GM18909 (cell line): ENCODE results near the gene CAVIN2.

Experiments used
- ATAC-seq: cut with Tn5 transposase; IDR thresholded peaks from one replicate; pipeline ENCODE4 v1.9.1; 2021; ENCODE audit warnings: mild to moderate bottlenecking; ENCODE audit not compliant: unreplicated experiment, poor library complexity

CAVIN2 gene

GRCh38 chr2:191846515-191847476 is at the start of gene CAVIN2:
Gene CAVIN2, minus strand, starts transcription at chr2:191847088. Its CDS starts 163 bp downstream, at chr2:191846925.
- ATAC-seq = peak; percentile 64

GRCh38 chr2:191895743-191896142 is 48.9 kb upstream of the CAVIN2 start:
- ATAC-seq = no peak

- ATAC-seq = no peak
Observed at GRCh38 chr2:191895195-191895594, 48.3 kb upstream of the CAVIN2 start.

- ATAC-seq = no peak
Observed at GRCh38 chr2:191894681-191895147, 47.8 kb upstream of the CAVIN2 start.

GRCh38 chr2:191892391-191892790 is 45.5 kb upstream of the CAVIN2 start:
- no peak for ATAC-seq

- no peak for ATAC-seq
Observed at GRCh38 chr2:191891656-191892055, 44.8 kb upstream of the CAVIN2 start.

- ATAC-seq = no peak
Observed at GRCh38 chr2:191889931-191890330, 43.0 kb upstream of the CAVIN2 start.

- no peak for ATAC-seq
Observed at GRCh38 chr2:191888400-191889166, 41.7 kb upstream of the CAVIN2 start.

GRCh38 chr2:191885650-191886049 is 38.8 kb upstream of the CAVIN2 start:
- ATAC-seq = no peak

- ATAC-seq = no peak
Observed at GRCh38 chr2:191885098-191885497, 38.2 kb upstream of the CAVIN2 start.

- ATAC-seq = no peak
Observed at GRCh38 chr2:191881982-191882816, 35.3 kb upstream of the CAVIN2 start.

GRCh38 chr2:191878548-191879279 is 31.8 kb upstream of the CAVIN2 start:
- ATAC-seq = no peak

- no peak for ATAC-seq
Observed at GRCh38 chr2:191877875-191878274, 31.0 kb upstream of the CAVIN2 start.

GRCh38 chr2:191875859-191876258 is 29.0 kb upstream of the CAVIN2 start:
- ATAC-seq = no peak

GRCh38 chr2:191870744-191871143 is 23.9 kb upstream of the CAVIN2 start:
- ATAC-seq = no peak

- no peak for ATAC-seq
Observed at GRCh38 chr2:191869781-191870180, 22.9 kb upstream of the CAVIN2 start.

GRCh38 chr2:191869178-191869577 is 22.3 kb upstream of the CAVIN2 start:
- ATAC-seq = peak; percentile 46

GRCh38 chr2:191867507-191867847 is 20.6 kb upstream of the CAVIN2 start:
- no peak for ATAC-seq

- ATAC-seq = no peak
Observed at GRCh38 chr2:191866675-191867506, 20.0 kb upstream of the CAVIN2 start.
